ENCODE measurements around the gene FBXO10.
"Not testable (repeated sequence)": the region's sequence is repeated elsewhere in the genome, so short reads cannot be mapped to it uniquely, and the experiment has no call there.

Gene FBXO10

DNA sequence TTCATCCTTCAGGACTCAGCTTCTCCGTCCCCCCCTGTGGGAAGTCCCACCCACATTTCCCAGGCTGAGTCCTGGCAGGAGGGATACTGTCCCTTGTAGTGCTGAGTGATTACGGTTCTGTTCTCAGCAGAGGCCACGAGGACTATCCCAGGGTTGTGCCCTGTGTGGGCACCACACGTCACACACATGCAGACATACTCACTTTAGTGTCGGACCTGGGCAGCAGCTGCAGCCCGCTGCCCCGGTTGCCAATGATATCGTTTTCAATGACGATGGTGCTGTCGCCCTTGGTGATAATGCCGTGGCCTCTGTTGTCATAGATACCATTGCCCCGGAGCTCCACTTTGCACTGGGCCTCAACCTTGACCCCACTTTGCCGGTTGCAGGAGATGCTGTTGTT lies 58.3 kb downstream of the FBXO10 start:
- no peak overlapping the region for H3K4me3 ChIP-seq (ENCODE audit: low read length)
- TF ChIP-seq, protein P1, sequence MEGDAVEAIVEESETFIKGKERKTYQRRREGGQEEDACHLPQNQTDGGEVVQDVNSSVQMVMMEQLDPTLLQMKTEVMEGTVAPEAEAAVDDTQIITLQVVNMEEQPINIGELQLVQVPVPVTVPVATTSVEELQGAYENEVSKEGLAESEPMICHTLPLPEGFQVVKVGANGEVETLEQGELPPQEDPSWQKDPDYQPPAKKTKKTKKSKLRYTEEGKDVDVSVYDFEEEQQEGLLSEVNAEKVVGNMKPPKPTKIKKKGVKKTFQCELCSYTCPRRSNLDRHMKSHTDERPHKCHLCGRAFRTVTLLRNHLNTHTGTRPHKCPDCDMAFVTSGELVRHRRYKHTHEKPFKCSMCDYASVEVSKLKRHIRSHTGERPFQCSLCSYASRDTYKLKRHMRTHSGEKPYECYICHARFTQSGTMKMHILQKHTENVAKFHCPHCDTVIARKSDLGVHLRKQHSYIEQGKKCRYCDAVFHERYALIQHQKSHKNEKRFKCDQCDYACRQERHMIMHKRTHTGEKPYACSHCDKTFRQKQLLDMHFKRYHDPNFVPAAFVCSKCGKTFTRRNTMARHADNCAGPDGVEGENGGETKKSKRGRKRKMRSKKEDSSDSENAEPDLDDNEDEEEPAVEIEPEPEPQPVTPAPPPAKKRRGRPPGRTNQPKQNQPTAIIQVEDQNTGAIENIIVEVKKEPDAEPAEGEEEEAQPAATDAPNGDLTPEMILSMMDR (IDR thresholded peaks at IDR 0.05; ENCODE audit: insufficient read depth, low read depth, low read length, missing control alignments): no peak
- DNase-seq (ENCODE audit: low read depth): no peak

- TF ChIP-seq, protein P1 (IDR thresholded peaks at IDR 0.05; ENCODE audit: insufficient read depth, low read depth, low read length, missing control alignments): no peak
- DNase-seq (ENCODE audit: low read depth): no peak
- H3K4me3 ChIP-seq (ENCODE audit: low read length): no peak overlapping the region
These were observed 60.4 kb downstream of the FBXO10 start for GRCh38 chr9:37515620-37516258.

DNA sequence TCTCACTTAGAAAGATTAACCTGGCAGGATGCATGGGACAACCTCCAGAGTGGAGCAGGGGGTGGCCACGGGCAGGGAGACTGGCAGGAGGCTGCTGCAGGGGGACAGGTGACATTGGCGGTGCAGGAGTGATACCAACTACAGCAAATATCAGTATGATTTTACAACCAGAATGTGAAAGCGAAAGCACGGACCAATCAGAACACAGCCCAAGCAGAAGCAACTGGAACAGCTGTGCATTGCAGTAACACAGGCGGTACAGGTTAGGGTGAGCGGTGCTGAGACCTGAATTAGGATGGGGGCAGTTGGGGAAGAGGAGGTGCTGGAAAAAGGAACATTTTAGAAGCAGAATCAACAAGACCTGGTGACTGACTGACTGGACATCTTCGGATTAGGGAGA lies 61.2 kb downstream of the FBXO10 start:
- TF ChIP-seq, protein P1 (IDR thresholded peaks at IDR 0.05; ENCODE audit: insufficient read depth, low read depth, low read length, missing control alignments): no peak
- no peak overlapping the region for H3K4me3 ChIP-seq (ENCODE audit: low read length)
- DNase-seq (ENCODE audit: low read depth): no peak

DNA sequence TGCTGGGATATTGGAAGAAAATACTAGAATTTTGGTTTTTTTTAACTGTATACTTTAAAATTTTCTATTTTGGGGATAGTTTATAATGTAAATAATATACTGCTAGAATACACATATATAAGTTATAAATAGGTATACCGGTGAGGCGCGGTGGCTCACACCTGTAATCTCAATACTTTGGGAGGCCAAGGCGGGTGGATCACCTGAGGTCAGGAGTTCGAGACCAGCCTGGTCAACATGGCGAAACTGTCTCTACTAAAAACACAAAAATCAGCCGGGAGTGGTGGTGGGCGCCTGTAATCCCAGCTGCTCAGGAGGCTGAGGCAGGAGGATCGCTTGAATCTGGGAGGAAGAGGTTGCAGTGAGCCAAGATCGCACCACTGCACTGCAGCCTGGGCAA lies 61.8 kb downstream of the FBXO10 start:
- not testable (repeated sequence) for H3K4me3 ChIP-seq (ENCODE audit: low read length); DNase-seq (ENCODE audit: low read depth)

DNA sequence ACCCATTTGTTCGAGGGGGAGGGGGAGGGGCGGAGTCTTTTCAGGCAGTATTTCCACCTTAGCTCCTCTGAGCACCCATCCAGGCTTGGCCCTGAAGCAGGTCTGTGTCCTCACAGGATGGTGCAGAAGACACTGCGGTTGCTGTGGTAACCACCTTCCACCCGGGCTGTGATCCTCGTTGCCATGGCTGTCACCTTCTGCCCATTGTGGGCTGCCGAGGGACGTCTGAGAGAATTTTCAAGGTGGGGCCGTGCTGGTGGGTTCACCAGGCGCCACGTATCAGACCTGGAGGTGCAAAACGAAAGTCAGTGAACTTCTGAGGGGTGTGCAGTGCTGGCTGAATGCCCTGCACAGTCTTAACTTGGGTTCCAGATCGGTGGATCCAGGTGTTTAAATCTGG lies 63.7 kb downstream of the FBXO10 start:
- DNase-seq (ENCODE audit: low read depth): no peak
- TF ChIP-seq, protein P1 (IDR thresholded peaks at IDR 0.05; ENCODE audit: insufficient read depth, low read depth, low read length, missing control alignments): no peak
- no peak overlapping the region for H3K4me3 ChIP-seq (ENCODE audit: low read length)

DNA sequence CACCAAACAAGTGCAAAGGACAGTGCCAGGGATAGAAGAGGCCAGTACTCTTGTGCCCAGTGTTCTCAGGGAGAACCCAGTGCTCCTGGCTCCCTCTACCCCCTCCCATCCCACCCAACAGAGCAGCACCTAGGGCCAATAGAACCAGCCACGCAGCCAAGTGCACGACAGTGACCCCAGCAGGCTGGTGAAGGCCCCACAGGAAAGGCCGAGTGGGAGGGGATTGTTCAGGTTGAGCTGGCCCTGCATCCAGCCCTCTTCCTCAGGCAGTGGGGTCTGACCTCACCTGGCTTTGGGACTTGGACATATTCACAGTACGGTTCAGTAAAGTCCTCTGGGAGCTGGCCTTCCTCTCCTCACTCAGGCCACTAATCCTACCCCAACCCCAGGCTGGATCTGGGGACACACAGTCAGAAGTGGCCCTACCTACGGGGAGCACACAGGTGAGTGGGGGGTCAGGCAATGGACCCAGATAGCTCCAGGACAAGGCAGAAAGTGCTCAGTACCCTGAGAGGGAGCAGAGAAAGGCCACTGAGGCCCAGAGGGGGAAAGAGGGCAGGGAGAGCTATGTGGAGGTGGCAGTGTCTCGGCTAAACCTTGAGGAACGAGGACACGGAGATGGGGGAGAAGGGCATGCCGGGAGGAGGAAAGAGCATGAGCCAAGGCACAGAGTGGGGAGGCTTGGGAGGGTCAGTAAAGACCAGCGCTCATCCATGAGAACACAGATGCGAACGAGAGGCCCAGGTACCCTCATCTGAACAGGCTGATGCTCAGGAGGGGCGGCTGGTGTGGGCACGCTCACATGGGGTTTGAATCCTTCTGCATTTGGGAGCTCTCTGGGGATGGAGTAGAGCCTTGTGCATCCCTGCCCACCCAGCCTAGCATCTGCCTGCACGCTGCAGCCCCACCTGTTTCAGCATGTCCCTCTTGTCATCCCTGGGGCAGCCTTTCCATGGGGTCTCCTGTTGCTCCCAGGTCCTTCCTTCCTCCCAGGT lies 64.9 kb downstream of the FBXO10 start:
- H3K4me3 ChIP-seq (ENCODE audit: low read length): no peak overlapping the region
- TF ChIP-seq, protein P1 (IDR thresholded peaks at IDR 0.05; ENCODE audit: insufficient read depth, low read depth, low read length, missing control alignments): no peak
- no peak for DNase-seq (ENCODE audit: low read depth)

DNA sequence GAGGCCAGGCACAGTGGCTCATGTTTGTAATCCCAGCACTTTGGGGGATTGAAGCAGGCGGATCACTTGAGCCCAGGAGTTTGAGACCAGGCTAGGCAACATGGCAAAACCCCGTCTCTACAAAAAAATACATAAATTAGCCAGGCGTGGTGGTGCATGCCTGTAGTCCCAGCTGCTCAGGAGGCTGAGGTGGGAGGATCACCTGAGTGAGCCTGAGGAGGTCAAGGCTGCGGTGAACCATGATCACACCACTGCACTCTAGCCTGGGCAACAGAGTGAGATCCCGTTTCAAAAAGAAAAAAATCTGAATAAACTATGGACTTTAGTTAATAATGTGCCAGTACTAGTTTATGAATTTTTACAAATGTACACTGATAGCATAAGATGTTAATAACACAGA lies 66.1 kb downstream of the FBXO10 start:
- not testable (repeated sequence) for H3K4me3 ChIP-seq (ENCODE audit: low read length); DNase-seq (ENCODE audit: low read depth)

GRCh38 chr9:37509536-37509935 lies 66.6 kb downstream of the FBXO10 start:
- H3K4me3 ChIP-seq (ENCODE audit: low read length): no peak overlapping the region
- no peak for DNase-seq (ENCODE audit: low read depth)
- TF ChIP-seq, protein P1 (IDR thresholded peaks at IDR 0.05; ENCODE audit: insufficient read depth, low read depth, low read length, missing control alignments): no peak
